NCI-H1436 treated with DMSO at 0.1 percent for 48 hours (cell line): ENCODE data around the gene ANXA4.
"Not testable (repeated sequence)": the region's sequence is repeated elsewhere in the genome, so short reads cannot be mapped to it uniquely, and the experiment has no call there.

Experiments used
- DNase-seq: peaks from one replicate; lab custom pipeline; 2025; lab: John Stamatoyannopoulos, UW

ANXA4 gene

DNA sequence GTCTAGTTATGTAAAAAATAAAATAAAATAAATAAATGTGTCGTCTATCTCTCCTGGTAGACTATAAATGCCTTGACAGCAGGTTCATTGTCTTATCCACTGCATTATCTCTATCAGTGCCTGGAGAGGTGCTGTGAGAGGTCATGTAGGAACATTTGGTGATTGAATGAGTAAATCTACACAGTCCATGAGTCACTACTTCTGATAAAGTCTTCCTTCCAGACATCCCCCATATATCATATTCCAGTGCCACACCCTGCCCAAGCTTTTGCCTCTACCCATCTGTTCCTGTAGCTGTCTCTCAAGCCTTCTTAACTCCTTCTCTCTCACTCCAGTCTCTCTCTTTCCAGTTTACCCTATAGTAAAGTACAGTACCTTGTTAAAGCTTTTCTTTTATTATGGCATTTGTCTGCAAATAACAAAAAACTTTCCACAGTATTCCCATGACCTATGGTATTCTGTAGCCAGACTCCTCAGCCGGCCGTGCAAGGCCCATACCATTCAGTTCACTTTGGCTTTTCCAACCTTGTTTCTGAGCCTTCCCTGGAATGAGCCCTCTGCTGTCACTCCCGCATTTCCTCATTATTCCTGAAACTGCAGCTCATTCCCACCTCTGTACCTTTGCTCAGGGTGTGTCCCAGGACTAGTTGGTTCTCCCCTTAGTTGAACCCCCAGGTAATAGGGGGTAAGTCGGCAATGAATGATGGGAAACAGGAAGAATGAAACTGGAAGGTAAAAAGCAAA lies 37.5 kb downstream of the ANXA4 start:
- DNase-seq, result no peak

DNA sequence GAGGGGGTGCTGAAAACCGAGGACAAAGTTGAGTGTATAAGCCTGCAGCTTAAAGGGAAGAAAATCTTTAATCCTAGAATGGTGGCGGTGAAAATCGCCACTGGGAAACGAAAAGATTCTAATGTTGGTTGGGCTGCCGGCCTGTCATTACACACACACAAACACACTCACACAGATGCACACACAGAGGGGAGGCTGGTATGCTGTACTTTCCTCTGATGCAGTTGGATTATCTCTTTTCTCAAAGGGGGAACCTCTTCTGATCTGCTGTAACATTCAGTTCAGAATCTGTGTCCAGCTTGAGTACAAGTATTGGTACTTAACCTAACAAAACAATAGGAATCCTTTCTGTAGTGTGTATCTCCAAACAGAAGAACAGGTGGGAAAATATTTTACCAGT lies 39.0 kb downstream of the ANXA4 start:
- no peak for DNase-seq

DNA sequence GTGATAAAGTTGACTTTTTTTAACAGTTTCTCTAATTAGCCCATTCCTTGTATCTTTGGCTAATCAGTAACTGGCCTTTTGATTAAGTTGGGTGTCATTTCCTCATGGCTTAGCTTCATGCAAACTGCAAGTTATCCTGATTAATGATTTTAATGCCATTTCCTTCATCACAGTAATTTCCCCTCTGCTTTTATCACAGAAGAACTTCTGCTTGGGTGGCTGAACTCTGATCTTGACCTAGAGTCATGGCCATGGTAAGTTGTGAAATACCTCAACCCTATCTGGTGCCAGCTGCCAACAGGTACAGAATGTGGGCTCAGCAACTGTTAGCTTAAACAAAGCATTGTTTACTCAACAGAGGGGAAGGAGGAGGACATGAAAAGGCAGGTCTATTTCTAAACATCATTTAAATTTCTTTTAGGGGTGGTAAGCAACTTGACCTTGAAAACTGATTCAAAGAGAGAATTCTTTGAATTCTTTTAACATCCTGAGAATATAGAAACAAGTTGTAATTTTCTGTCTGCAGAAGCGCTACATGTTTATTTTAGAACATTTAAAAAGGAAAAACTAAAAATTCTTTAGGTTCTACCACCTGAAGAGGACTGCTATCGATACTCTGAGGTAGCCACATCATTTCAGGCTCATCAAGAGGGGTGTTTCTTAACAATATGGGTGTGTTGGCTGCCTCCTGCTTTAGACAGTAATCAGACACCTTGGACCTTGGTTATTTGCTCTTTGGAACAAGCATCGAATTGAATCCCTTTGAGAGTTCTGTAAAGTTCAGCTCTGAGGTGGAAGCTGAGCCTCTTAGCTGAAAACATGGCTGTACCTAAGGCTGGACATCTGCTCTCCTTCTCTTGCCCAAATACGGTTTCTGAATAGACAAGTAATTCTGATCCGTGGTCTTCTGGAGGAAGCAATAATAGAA lies 39.7 kb downstream of the ANXA4 start:
- DNase-seq, result no peak

DNA sequence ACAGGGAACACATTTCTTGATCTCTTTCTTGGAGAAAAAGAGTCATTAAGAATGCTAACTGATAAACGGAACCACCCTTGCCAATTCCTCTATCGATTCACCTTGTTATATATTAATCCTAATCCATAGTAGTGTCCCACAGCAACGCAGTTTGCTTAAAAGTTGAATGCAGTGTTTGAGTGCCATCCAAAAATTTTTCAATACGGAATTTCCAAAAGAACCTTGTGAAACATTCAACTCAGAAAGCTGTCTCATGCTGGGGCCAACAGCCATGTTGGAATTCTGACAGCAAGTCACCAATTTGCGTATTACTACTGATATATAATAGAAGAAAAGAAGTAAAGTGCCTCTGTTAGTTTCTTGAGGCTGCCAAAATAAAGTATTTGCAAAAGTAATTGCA lies 42.3 kb downstream of the ANXA4 start:
- no peak for DNase-seq

DNA sequence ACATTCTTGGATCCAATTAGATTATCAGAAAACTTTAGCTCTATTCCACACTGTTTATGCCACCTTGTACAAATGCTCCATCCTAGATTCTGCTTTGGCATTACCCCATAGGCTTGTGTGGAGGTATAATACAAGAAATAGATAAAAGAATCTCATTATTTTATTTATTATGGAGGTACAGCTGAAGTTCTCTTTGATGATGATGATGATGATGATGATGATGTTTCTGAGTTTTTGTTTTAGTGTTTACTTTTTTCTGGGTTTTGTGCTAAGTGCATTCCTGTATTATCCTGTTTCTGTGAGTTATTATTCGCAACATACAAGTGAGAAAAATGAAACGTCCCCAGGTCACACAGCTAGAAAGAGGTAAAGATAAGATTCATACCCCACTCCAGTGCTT lies 43.4 kb downstream of the ANXA4 start:
- DNase-seq, result no peak

DNA sequence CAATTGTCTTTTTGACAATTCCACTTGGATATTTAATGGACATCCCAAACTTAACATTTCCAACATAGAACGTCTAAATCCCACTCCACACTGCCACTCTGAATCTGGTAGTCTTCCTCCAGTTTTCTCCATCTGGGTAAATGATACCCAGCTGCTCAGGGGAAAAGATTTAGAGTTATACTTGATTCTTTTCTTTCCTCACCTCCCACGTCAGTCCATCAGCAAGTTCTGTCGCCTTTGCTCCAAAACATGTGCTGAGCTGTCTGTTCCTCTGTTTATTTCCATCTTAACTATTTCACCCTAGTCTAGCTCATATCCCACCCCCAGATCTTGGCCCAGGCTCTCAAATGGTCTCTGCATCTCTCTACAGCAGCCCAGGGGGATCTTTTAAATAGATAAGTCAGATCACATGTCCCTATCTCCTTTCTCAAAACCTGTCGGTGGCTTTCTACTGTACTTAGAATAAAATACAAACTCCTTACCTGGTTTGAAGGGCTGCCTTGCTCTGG lies 44.2 kb downstream of the ANXA4 start:
- no peak for DNase-seq

DNA sequence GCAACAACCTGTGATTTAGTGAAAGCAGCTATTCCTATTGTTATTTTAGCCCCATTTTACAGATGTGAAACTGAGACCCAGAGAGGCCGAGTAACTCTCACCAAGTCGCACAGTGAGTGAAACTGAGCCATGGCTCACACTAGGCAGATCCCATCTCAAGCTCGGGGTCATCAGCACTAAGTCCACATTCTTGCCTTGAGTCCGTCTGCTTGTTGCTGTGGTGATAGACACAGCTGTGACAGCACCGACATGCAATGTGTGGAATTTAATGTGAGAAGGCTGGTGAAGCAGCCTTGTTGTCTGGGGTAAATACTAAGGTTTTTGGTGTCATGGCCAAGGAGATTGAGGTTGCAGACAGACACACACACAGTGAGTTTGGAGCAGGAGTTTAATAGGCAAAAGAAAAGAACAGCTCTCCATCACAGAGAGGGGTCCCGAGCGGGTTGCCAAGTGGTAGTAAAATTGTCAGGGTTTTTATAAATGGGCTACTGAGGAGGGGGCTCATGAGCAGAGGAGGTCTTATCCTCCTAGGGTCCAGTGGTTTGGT lies 47.3 kb downstream of the ANXA4 start:
- no peak for DNase-seq

DNA sequence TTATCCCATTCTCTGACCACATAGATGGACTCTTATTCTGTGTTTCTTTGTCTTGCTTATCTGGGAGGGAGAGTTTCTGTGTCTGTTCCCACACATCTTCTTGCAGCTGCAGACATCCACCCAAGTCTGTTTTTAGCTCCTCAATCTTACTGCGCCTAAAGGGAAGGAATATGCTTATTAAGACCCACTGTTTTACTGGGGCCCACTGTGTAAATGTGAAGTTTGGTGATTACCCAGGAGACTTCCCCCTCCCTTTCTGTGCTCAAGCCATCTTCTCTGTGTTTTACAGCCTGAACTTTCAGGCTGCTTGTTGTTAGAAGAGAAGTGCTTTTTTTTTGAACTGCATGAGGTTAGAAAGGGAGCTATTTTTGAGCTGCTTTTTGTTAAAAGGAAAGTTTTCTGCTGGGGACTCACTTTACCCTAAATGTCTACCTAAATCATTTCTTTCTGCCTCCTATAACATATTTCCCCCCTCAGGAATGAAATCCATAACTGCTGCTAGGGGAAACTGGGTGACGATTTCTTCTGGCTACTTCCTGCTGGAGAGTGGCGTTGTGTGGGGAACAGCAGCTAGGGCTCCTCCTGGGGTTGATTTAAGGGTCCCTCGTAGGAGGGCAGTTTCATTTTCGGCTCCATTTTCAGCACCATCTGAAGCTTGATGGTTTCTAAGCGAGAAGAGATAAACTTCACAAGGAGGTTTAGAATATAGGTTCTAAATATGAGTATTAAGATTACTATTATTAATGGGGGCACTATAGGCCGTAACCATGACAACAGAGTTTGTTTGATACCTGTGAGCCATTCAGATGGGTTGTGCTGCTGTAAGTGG lies 48.1 kb downstream of the ANXA4 start:
- DNase-seq, result no peak

DNA sequence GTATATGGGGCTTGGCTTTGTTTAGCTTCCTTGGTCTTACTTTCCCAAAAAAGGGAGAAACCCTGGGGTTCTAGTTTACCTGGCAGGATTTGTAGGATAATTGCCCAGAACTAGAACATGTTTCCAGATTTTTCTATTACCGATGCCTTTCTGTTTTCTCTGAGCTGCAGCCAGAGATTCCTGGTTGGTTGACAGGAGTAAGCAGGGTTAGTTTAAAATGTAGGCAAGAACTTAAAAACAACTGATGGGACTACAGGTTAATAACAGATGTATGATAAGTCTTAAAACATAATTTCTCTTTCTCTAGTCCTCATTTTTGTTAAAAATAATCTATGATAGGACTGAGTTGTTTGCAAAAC lies 48.6 kb downstream of the ANXA4 start:
- no peak for DNase-seq

DNA sequence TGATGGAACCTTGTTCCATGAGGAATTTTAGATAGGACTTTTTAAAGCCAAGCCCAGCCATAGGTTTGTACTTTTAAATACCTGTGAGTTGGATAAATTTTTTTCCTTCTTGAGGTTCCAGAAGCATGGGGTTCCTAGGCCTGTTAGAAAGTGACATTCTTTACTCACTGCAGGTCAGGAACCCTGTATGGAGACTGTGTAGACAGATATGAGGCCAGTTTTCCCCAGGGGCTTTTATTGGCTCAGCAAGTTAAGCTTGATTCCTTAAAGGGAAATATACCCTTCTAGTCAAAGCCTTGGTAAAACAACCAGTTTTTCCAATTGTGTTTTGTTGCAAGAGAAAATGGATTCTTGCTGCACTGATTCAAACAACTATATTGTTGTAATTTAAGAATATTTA lies 49.1 kb downstream of the ANXA4 start:
- no peak for DNase-seq

DNA sequence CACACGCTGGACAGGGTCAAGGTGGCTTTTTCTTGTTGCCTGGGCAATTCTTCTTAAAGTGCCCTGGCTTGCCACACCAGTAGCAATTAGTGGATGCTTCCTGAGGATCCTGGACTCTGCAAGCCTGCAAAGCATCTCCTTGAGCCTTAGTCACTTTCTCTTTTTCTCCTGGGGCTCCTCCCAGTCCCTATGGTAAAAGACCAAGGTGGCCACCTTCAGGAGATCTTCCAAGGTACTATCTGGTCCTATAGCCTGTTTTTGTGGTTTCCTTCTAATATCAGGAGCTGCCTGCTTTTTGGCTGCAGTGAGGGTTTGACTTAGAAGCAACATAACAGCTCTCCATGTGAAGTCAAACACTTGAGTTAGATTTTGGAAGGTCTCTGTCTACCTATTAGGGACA lies 54.2 kb downstream of the ANXA4 start:
- no peak for DNase-seq

DNA sequence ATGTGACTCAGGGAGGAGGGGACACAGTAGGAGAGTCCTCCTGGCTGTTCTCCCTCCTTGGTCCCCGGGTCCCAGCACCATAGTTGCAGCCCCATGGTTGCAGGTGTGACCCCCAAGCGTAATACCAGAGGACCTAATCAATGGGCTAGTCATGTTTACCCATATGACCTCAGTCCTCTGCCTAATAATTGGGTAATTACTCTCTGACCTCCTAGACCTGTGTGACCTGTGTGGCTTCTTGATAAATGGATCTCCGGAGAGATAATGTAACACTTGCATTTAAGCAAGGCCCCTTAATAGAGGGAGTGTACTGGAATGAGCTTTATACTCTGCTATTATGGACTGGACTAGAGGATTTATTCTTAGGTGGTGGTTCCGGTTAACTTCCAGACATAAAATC lies 55.3 kb downstream of the ANXA4 start:
- DNase-seq, result no peak

DNA sequence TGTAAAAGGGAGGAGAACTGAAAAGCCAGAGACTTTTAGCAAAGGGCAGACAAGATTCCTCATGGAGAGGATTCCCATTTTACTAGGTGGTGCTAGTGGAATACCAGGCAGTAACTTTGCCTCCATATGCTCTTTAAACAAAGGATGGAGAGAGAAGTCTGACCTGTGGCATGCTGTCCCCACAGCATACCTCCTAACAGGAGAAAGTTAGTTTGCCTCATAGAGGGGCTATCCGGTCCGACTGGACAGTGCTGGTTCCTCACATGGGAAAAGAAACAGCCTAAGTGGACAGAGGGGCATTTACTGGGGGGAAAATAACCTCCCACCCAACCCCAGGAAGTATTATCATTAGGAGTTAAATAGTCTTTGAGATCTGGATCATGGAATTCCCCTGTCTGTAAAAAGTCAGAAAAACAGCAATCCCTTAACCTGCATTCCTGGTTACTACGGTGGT lies 55.9 kb downstream of the ANXA4 start:
- DNase-seq, result no peak

DNA sequence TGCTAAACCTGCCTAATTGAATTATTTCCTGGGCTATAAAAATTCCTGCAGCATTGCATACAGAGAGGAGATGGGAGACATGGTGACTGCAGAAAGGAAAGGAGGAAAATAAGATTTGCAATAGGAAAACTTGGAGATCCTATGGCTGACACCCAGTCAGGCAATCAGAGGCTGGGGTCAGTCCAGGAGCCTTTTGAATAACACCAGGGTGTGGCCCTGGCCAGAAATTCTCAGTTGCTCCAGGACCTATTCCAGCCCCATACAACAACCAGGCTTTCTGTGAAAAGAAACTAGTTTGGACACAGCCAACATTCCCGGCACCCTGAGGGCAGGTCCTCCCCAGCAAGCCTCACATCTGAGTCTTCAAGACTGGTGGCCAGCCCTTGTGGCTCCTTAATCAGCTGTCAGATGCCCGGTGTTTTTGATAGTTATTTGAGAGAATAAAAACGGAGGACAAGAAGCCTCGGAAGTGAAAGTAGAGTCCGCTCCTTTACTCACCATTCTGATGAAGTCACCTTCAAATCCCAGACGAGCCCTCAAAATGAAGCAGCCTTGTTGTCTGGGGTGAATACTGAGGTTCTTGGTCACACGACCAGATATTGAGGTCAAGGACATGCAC lies 56.5 kb downstream of the ANXA4 start:
- DNase-seq, result no peak

DNA sequence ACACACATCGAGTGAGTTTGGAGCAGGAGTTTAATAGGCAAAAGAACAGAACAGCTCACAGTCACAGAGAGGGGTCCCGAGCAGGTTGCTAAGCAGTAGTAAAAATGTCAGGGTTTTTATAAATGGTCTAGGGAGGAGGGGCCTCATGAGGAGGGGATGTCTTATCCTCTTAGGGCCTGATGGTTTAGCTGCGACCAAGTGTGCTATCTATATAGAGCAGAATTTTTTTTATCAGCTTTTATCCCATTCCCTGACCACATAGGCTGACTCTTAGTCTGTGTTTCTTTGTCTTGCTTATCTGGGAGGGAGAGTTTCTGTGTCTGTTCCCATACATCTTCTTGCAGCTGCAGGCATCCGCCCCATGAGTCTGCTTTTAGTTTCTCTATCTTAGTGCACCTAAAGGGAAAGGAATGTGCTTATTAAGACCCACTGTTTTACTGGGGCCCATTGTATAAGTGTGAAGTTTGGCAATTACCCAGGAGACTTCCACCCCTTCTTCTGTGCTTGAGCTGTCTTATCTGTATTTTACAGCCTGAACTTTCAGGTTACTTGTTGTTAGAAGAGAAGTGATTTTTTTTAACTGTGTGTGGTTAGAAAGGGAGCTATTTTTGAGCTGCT lies 57.1 kb downstream of the ANXA4 start:
- no peak for DNase-seq

DNA sequence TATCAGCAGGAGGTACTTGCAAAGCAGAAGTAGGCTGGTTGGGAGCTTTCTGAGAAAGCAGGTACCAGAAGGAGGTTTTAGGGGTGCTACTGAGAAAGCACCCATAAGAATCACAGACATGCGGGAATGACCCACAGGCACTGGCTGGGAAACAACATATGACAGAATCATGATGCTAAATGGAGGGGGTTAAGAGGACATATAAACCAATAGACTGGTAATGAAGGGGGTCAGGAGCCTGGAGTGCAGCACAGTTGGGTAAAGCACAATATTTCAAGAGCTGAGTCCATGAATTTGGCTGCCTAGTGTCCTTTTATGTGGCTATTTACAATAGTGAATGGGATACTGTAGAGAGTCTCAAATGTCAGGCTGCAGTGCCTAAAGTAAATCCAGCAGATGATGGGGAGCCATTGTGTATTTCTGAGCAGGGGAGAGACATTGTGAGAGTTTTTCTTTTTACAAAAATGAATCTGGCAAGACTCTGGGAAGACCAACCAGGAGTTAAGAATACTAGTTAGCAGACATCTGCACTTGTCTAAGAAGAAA lies 59.9 kb downstream of the ANXA4 start:
- no peak for DNase-seq

DNA sequence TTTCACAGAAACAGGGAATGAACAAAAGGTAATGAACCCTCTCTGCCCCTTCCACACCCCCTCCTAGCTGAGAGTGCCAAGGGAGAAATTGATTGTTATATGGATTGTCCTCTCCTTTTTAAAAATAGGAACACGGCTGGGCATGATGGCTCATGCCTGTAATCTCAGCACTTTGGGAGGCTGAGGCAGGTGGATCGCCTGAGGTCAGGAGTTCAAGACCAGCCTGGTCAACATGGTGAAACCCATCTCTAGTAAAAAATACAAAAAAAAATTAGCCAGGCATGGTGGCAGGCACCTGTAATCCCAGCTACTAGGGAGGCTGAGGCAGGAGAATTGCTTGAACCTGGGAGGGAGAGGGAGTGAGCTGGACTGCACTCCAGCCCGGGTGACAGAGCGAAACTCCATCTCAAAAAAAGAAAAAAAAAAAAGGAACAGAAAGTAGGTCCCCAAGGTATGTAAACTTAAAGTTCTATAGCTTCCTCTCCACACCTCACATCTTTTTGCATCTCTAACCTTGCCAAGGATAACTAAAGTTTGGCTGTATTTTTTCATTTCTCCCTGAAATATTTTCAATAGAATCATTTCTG lies 60.9 kb downstream of the ANXA4 start:
- DNase-seq, result not testable (repeated sequence)

DNA sequence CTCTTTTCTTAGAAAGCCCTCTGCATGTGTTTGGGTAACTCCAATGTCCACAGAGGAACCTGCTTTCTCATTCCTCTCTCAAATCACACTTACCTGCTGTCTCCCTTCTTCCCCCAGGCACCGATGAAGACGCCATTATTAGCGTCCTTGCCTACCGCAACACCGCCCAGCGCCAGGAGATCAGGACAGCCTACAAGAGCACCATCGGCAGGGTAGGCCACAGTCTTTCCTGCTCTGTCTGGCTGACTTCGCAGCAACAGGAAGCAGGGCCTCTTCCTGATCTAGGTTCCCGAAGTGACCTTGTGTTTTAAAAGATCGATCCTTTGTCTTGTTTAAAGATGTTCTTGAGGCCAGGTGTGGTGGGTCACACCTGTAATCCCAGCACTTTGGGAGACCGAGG lies 62.5 kb downstream of the ANXA4 start:
- no peak for DNase-seq

DNA sequence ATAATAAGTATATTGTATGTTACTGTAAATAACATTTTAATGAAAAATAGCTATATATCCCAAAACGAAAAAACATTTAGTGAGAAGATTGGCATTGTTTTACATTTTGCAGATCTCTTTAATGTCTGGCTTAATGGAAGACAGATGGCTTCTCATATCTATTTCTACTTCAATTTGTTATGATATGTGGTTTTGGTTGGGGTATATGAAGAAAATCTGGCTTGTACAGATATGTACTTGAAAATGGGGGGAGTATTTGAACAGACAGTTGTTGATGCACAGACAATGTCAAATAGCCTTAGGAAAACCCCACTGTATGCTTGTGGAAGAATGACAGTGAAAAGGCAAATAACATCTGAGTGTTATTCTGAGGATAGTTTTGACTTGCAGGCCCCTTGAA lies 64.0 kb downstream of the ANXA4 start:
- DNase-seq, result no peak

DNA sequence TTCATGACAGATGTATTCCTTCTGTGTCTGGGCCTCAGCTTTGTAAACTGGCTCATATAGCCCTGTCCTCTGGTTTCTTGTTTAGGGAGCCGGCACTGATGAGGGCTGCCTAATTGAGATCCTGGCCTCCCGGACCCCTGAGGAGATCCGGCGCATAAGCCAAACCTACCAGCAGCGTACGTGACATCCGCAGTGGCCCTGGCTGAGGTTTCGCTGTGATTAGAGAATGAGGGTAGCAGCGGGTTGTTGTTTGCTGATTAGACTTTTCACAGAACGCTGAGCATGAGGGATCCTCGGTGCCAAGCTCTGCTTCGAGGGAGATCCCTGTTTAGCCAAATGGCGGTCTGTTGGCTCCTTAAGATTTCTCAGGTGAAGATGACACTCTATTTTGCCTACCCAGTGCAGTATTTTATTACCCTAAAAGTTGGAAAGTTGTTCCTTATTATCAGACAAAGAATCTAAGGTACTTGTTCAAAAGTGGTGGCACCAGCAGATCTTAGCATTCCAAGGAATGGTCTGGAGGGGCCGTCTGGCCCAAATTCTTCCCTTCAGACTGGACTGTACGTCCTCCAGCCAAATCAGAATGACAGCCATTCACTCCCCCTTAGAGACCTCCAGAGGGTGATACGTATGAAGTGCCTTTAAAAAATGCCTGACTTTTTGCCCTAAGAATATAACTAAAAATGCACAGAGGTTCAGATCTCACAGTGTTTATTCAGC lies 66.0 kb downstream of the ANXA4 start:
- no peak for DNase-seq
